GM12865 (cell line): ENCODE measurements around the gene CDK10.
A peak's percentile ranks its signal among the peaks of the same experiment; 100 is the strongest.
"Not testable (repeated sequence)": the region's sequence is repeated elsewhere in the genome, so short reads cannot be mapped to it uniquely, and the experiment has no call there.

Experiments used
- DNase-seq: peaks from one replicate; pipeline ENCODE4 v3.0.0; 2010; ENCODE audit warnings: low read depth
- H3K4me3 ChIP-seq: 2 replicates; pipeline ENCODE4 v1.5.1; 2011; ENCODE audit warnings: mild to moderate bottlenecking, low read depth, low read length, control low read depth
- TF ChIP-seq, protein P1 (sequence below): IDR thresholded peaks from 2 replicates; pipeline ENCODE4 v1.5.1; 2011; ENCODE audit warnings: low read length, control low read depth, low read depth, inconsistent platforms; ENCODE audit not compliant: insufficient read depth; ENCODE audit errors: missing control alignments

The CDK10 gene

DNA sequence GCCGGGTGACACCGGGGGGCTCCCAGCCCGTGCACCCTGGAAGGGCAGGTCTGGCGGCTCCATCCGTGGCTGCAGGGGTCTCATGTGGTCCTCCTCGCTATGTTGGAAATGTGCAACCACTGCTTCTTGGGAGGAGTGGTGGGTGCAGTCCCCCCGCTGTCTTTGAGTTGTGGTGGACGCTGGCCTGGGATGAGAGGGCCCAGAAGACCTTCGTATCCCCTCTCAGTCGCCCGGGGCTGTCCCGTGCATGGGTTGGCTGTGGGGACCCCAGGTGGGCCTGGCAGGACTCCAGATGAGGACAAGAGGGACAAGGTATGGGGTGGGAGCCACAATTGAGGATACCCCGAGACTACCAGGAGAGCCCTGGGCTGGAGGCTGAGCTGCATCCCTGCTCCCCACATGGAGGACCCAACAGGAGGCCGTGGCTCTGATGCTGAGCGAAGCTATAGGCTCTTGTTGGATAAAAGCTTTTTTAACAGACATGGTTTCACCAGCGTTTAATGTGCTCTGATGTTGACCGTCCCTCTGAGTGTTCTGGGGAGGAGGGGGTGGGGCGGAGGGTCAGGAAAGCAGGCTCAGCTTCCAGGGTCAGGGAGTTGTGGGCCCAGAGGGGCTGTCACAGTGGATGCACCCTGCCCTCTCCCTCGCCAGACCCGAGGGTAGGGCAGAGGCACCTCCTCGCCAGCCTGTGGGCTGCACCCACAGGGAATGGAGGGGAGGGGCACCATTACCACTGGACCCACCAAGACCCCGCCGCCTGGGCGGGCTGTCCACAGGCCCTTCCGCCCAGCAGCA is 9.6 kb downstream of the CDK10 start:
- no peak for DNase-seq
- TF ChIP-seq, protein P1, sequence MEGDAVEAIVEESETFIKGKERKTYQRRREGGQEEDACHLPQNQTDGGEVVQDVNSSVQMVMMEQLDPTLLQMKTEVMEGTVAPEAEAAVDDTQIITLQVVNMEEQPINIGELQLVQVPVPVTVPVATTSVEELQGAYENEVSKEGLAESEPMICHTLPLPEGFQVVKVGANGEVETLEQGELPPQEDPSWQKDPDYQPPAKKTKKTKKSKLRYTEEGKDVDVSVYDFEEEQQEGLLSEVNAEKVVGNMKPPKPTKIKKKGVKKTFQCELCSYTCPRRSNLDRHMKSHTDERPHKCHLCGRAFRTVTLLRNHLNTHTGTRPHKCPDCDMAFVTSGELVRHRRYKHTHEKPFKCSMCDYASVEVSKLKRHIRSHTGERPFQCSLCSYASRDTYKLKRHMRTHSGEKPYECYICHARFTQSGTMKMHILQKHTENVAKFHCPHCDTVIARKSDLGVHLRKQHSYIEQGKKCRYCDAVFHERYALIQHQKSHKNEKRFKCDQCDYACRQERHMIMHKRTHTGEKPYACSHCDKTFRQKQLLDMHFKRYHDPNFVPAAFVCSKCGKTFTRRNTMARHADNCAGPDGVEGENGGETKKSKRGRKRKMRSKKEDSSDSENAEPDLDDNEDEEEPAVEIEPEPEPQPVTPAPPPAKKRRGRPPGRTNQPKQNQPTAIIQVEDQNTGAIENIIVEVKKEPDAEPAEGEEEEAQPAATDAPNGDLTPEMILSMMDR = no peak
- H3K4me3 ChIP-seq = no peak overlapping the region

DNA sequence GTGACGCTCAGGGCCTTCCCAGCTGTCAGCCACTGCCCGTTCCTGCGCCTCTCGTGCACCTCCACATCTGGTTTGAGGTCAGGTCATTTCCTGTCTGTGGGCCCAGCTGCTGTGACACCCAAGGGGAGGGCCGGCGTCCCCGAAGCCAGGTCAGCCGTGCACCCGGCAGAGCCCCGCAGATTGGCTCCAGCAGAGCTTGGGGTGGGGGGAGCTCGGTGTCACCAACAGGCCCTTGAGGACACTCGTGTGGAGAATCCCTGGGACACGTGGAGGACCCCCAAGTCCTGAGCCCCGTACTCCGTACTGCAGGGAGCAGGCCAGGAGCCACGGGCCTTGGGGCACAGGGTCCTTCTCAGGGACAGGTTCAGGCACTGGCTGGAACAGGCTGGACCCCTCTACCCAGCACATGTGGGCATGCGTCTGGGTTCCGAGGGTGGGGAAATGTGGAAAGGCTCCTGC is 10.2 kb downstream of the CDK10 start:
- H3K4me3 ChIP-seq = no peak overlapping the region
- DNase-seq = peak; percentile 53
- TF ChIP-seq, protein P1 = no peak

DNA sequence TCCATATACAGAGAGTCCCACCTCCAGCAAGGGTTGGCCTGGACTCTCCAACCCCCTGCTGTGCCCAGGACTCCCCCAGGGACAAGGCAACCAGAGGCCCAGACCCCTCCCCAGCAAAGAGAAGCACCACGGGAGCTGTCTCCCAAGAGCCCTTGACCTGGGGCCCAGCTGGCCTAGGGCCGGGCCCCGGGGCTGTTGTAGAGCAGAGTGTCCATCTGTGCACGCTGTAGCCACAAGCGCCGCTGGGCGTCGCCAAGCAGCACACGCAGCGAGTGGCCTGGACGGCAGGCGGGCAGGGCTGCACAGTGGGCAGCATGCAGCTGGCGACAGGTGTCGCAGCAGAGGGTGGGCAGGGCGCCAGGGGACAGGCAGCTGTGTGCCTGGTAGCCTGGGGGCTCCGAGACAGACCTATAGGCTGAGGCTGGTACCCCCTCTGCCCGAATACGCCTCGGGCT is 10.7 kb downstream of the CDK10 start:
- no peak overlapping the region for H3K4me3 ChIP-seq
- TF ChIP-seq, protein P1 = no peak
- DNase-seq = no peak

DNA sequence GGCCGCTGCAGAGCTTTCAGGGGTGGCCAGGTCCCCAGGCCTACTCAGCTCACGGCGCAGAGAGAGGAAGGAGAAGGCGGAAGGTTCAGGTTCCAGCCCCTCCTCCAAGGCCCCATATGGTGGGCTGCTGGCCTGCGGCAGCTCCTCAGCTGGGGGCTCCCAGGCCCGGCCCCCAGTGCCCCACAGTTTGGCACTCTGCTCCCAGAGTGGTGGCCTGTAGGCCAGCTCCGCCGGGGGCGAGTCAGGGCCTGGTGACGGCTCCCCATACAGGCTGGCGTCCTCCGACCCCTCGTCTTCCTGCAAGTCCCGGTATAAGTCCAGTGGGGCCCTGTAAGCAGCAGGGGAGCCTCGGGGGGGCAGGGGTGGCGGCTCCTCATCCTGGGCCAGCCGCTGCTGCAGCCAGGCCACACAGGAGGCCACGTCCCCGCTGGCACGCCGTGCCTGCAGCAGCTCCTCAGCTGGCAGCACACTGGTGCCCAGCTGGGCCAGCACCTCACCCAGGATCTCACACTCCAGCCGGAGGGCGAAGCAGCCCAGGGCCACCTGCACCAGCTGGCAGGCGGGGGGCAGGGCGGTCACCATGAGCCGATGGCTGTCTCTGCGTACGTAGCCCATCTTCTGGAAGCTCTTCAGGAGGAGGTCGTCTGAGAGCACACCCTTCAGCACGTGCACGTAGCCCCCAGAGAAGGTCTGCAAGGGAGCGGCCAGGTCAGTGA is 11.3 kb downstream of the CDK10 start:
- no peak overlapping the region for H3K4me3 ChIP-seq
- TF ChIP-seq, protein P1 = no peak
- no peak for DNase-seq

DNA sequence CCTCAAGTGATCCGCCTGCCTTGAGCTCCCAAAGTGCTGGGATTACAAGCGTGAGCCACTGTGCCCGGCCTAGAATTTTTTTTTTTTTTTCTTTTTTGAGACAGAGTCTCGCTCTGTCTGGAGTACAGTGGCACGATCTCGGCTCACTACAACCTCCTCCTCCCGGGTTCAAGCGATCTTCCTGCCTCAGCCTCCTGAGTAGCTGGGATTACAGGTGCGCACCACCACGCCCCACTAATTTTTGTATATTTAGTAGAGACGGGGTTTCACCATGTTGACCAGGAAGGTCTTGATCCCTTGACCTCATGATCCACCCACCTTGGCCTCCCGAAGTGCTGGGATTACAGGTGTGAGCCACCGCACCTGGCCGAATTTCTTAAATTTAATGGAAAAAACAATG is 12.2 kb downstream of the CDK10 start:
- H3K4me3 ChIP-seq, DNase-seq: not testable (repeated sequence)

DNA sequence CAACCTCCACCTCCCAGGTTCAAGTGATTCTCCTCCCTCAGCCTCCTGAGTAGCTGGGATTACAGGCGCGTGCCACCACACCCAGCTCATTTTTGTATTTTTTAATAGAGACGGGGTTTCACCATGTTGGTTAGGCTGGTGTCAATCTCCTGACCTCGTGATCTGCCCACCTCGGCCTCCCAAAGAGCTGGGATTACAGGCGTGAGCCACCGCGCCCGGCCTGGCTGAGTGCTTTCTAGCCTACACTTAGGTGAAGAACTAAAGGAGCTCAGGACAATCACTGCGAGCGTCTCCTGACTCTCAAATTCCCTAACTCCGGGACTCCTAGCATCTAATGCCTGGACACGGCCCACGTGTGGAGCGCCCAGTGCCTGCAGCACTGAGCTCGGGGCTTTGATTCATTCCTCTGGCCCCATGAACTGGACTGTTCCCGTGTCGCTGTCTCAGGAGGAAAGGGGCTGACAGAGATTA is 13.2 kb downstream of the CDK10 start:
- DNase-seq, H3K4me3 ChIP-seq: not testable (repeated sequence)

DNA sequence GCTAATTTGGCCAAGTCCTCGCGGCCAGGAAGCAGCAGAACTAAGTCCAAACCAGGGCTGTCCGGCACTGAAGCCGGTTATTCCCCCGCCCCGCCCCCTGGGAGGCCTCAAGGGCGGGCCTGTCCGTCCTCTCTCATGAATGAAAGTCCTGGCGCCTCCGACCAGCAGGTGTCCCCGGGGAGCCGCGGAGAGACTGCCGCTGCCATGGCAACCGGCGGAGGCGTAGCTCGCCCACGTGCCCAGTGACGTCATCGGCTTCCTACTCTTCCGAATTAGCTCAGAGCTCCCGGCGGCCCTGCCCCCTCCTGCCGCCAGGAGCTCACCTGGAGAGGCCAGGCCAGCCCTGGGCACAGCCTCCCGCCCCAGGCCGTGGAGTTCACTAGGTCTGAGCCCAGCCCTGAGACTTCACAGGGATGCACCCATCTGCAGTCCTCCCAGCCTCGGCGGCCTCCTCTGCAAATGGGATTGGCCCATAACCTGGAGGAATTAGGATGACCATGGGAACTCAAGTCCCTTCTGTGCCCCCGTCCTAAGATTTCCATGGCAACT is 13.7 kb downstream of the CDK10 start:
- TF ChIP-seq, protein P1 = peak; percentile 56

More for the DNA sequence above, 13.7 kb downstream of the CDK10 start:
- DNase-seq = peak; percentile 99
- H3K4me3 ChIP-seq = peak overlapping the region; percentile 76
